Caki2 (cell line): ENCODE measurements around the gene GARIN5A. TPM values are rescaled to one million over a fixed set of nuclear protein-coding genes. Genes with fewer than 3 reads are reported as not detected.
"Not testable (repeated sequence)": the region's sequence is repeated elsewhere in the genome, so short reads cannot be mapped to it uniquely, and the experiment has no call there.

Experiments
- DNase-seq: peaks from one replicate; pipeline ENCODE4 v3.0.0-alpha.2; 2015; ENCODE audit warnings: low read depth
- in situ Hi-C: cut with HindIII; loops from 2 replicates; pipeline ENCODE4 v1.10.0; 2016; ENCODE audit warnings: low sequenced_read_pairs, low pct_unique_long_range_greater_than_20kb, mixed read lengths
- total RNA-seq: library from RNA; depleted of rRNA; stranded (reverse); fragments of >200 nt; shearing (Covaris generic); gene quantifications from 2 replicates; pipeline ENCODE4 v1.2.3, GENCODE V29; 2014; ENCODE audit warnings: low replicate concordance

Gene GARIN5A
- total RNA-seq, 1 experiment from 2014 or later = not detected

DNA sequence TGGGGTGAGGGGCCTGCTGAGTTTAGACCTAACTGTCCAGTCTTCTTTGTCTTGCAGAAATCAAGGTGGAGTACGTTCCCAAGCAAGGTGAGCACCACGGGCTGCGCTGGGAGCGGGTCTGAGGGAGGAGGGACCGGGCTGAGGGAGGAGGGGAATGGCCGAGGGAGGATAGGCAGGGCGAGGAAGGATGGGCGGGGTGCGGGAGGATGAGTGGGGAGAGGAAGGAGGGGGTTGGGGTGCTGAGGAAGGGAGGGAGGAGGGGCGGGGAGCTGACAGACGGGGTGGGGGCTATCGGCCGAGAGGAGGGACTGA is 25.5 kb downstream of the GARIN5A start:
- in situ Hi-C loops = no loop called here
- no peak for DNase-seq

DNA sequence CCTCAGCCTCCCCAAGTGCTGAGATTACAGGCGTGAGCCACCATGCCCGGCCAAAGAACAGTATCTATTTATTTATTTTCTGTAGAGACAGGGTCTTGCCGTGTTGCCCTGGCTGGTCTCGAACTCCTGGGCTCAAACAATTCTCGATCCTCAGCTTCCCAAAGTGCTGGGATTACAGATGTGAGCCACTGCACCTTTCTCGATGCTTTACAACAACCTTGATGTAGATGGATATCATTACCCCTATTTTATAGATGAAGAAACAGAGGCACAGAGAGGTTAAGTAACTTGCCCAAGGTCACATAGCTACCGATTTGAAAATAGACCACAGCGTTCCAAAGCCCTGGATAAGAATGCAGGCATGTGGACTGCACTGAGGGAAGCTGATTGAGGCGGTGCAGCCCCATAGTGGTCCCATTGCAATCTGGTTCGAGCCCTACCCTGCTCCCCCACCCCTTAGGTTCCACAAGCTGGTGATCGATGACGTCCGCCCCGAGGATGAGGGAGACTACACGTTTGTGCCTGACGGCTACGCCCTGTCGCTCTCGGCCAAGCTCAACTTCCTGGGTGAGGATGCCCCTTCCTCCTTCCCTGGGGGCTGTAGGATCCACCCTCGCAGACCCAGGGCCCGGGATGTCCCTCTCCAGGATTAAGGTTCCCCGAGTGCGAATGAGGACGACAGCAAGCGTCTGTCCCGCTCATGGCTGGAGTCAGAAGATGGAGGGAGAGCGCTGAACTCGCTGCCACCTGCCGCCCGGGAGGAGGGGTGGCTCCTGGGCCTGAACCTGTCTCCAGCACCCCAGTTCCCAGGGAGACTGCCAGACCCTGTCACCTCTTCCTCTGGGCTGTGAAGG is 26.1 kb downstream of the GARIN5A start:
- DNase-seq = no peak
- in situ Hi-C loops = no loop called here

DNA sequence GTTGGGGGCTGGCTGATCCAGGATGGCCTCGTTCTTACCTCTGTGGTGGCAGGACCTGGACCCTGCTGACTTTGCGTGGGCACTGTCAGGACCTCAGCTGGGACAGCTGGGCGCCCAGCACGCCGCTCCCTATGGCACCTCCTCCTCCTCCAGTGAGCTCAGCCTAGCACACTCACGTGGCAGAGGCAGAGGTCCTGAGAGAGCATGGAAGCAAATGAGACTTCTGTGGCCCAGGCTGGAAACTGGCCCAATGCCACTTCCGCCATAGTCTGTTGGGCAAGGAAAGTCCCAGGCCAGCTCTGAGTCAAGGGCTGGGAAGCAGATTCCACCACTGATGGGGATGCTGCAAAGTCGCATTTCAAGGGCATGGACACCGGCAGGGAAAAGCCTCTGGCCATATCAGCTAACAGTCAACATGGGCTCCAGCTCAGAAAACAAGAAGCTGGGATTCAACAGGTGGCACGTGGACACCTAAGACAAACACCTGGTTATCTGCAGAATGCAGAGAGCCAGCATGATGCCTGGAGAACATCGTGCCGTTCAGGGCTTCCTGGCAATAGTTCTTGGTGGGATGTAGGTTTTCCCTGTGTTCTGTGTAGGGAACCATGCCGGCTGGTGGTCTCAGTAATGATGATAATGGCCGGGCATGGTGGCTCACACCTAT is 27.3 kb downstream of the GARIN5A start:
- in situ Hi-C loops = no loop called here

DNA sequence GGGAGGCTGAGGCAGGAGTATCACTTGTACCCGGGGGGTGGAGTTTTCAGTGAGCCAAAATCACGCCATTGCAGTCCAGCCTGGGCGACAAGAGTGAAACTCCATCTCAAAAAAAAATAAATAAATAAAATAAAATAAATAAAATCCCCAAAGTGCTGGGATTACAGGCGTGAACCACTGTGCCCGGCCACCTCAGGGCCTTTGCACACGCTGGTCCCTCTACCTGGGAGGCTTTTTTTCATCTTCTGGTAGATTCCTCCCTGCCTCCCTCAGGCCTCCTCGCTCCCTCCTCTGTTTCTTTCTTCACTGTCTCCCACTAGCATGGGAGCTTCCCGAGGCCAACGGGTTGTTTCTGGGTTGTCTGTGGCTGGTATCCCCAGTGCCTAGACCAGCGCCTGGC is 28.9 kb downstream of the GARIN5A start:
- DNase-seq = no peak
- in situ Hi-C loops = no loop called here

More for the DNA sequence above, 27.3 kb downstream of the GARIN5A start:
- no peak for DNase-seq

DNA sequence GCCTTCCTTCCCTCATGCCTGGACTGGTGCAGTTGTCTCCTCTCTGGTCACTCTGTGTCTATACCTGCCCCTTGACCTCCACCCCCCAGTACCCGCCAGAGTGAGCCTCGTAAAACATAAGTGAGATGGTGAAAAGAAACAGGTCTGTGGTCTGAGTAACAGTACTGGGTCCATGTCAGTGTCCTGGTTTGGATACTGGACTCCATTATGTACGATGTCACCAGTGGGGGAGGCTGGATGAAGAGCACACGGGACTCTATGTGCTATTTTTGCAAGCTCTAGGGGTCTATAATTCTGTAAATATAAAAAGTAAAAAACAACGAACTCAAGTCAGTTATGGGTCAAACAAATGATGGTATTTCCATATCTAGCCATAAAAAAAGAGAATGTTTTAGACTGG is 29.6 kb downstream of the GARIN5A start:
- in situ Hi-C loops = no loop called here
- no peak for DNase-seq

DNA sequence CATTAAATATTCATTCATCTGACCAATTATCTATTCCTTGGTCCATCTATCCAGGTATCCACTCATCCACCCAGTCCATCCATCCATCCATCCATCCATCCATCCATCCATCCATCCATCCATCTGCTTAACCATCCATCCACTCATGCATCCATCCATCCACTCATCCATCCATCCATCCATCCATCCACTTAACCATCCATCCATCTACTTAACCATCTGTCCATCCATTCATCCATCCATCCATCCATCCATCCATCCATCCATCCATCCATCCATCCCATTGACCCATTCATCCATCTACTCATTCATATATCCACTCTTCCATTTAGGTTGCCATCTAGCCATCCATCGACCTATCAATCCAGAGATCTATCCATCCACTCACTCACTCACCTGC is 32.6 kb downstream of the GARIN5A start:
- DNase-seq = no peak
- in situ Hi-C loops = no loop called here

DNA sequence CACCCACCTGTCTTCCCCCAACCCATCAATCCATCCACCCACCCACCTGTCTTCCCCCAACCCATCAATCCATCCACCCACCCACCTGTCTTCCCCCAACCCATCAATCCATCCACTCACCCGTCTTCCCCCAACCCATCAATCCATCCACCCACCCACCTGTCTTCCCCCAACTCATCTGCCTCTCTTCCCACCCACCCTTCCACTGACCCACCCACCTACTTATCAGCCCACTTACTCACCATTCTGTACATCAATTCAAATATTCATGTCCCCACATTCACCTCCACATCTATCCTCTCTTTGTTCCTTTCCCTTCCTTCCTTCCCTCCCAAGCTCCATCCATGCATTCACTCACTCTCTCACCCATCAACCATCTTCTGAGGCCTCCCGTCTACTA is 37.5 kb downstream of the GARIN5A start:
- in situ Hi-C loops, DNase-seq: not testable (repeated sequence)

DNA sequence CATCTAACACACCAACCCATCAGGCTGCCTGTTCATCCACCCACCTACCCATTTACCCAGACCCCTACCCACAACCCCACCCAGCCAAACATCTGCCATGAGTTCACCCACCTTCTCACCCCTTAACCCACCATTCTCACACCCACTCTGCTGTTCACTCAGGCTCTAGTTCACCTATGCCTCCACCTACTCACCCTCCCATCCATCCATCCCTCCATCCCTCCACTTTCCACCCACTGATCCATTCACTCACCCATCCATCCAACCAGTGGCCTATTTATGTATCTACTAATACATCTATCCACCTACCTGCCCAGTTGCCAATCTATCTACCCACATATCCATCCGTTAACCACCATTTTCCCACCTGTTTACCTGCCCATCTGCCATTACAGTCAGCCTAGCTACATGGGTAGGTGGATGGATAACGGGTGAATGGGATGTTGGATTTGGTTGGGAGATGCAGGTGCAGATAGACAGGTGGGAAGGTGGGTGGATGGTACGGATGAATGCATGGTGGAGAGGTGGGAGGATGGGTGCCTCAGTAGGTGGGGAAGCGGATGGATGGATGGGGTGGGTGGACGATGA is 38.7 kb downstream of the GARIN5A start:
- in situ Hi-C loops = no loop called here
- DNase-seq = no peak

DNA sequence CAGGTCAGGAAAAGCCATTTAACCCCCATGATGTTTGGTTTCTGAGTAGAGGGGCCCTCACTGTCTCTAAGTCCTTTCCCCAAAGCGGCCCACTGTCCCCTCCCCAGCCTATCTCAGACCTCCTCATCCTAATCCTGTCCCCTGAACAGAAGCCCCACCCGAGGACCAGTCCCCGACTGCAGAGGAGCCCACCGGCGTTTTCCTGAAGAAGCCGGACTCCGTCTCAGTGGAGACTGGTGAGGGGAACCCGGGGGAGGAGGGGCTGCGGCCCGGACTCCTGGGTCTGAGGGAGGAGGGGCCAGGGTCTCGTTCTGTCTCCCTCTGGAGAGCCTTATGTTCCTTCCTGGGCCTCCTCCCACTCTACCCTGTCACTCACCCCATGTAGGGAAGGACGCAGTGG is 41.0 kb downstream of the GARIN5A start:
- no peak for DNase-seq
- in situ Hi-C loops = no loop called here

DNA sequence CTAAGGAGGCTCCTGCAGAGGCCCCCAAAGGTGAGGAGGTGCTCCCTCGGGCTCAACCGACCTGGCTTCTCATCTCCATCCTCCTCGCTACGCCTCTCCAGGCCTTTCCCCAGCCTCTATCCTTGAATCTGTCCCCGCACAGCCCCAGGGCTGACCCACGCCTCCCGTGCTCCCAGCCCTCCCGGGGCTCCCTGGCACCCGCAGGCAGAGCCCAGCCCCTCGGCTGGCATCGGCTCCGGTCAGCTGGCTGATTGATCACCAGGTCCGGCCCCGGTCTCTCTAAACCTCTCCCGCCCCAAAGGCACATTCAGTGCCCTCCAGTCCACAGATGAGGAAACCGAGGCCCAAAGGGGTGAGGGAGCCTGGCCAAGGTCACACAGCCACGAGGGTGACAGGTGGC is 41.4 kb downstream of the GARIN5A start:
- in situ Hi-C loops = no loop called here
- DNase-seq = no peak

DNA sequence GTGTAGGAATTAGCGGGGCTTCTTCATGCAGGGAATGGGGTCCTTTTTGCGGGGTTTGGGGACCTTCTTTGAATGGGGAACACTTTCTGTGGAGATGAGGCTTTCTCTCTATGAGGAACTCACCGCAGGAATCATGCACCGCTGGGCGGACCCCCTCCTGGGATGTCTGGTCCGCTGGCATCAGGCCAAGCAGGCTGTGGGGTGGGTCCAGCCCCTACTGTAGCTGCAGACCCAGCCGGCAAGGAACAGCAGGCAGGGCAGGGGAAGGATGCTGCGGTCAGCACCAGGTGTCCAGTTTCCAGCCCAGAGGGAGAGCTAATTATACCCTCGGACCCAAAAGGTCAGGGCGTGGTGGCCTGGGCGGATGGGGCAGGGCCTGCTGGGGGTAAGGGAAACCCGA is 42.1 kb downstream of the GARIN5A start:
- in situ Hi-C loops = no loop called here
- no peak for DNase-seq

DNA sequence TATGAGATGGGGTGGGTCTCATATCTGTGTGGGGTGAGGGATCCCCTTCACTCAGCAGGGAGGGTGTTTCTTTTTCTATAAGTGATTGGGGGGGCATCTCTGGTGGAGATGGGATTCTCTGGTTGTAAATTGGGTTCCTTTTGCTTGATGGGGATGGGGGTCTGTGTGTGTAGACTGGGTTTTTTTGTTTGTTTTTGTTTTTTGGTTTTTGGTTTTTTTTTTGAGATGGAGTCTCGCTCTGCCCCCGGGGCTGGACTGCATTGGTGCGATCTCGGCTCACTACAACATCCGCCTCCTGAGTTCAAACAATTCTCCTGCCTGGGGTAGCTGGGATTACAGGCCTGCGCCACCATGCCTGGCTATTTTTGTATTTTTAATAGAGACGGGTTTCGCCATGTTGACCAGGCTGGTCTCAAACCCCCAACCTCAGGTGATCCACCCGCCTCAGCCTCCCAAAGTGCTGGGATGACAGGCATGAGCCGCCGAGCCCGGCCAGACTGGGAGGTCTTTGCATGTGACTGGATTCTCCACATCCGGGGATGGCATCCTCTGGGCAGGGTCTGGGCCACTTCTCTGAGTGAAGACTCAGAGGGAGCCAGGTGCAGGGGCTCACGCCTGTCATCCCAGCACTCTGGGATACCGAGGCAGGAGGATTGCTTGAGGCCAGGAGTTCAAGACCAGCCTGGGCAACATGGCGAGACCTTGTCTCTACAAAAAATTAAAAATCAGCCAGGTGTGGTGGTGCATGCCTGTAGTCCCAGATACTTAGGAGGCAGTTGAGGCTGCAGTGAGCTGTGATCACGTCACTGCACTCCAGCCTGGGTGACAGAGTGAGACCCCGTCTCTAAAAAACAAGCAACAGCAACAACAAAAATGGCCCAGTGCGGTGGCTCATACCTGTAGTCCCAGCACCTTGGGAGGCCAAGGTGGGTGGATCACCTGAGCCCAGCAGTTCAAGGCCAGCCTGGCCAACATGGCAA is 43.2 kb downstream of the GARIN5A start:
- in situ Hi-C loops = no loop called here
- no peak for DNase-seq

DNA sequence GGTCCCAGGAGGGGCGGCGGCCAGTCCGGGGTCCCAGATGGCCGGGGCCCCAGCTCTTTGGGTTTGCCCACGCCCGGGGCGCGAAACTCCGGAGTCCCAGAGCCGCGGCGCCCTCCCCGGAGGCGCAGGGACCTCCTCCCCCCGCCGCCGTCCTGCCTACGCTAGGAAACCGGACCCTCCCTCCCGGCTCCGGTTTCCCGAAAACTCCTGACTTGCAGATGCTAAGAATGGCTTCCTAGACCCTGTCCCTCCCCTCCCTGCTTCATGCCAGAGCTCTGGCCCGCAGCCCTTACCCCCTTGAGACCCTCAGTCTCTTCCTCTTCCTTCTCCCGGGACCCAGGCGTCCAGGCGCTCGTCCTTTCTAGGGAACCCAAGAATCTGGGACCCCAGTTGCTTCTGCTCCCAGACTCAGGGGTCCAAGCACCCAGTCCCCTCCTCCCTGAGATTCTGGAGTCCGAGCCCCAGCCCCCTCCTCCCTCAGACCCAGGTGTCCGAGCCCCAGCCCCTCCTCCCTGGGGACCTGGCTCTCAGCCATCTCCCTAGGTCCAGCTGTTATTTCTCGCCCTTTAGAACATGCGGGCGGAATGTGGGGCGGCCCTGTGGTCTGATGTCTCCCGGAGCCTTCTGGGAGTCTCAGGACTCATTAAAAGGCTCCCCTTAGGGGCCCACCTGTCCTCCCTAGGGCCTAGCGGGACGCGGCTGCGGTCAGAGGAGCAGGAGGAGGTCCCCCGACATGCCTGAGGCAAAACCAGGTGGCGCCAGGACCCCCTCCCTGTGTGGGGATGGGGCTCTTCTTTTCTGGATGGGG is 44.2 kb downstream of the GARIN5A start, which contains the start of gene MYBPC2:
MYBPC2 (plus strand) TSS at position 672 of the 808 bp plus-strand sequence; CDS start at position 734, 62 bp downstream.
- DNase-seq = no peak
- in situ Hi-C loops = no loop called here

DNA sequence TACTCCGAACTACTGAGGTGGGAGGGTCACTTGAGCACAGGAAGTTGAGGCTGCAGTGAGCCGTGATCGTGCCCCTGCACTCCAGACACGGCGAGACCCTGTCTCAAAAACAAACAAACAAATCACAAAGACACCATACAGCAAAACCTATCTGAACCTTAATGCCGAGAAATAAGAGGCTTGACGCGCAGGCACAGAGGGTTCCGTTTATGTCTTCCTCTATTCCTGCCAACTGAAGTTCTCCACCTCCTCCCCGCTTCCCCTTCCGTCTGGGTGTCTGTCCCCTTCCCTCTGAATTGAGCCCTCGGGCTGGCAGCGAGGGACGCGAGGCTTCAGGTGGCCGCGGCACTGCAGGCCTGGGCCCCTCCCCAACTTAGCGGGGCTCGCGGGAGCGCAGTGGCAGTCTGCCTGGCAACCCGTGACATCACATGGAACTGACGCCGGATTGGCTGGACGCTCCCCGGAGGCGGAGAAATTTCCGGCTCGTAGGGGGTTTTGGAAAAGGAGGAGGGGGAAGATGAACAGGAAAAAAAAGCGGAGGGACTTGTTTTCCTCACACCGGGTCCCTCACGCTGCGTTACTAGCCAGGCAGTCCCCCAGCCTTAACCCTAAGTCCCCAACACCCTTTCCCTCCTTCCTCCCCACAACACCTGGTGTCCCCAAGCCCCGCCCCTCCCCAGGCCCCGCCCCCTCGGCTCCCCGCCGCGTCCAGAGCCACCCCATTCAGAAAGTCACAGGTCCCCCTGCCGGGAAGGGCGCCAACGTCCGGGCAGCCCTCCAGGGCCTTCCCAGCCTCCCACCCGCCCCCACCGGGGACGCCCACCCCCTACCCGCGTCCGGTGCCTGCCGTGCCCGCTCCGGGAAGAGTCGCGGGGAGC is 45.1 kb downstream of the GARIN5A start:
- in situ Hi-C loops = no loop called here
- DNase-seq = peak; percentile 86

DNA sequence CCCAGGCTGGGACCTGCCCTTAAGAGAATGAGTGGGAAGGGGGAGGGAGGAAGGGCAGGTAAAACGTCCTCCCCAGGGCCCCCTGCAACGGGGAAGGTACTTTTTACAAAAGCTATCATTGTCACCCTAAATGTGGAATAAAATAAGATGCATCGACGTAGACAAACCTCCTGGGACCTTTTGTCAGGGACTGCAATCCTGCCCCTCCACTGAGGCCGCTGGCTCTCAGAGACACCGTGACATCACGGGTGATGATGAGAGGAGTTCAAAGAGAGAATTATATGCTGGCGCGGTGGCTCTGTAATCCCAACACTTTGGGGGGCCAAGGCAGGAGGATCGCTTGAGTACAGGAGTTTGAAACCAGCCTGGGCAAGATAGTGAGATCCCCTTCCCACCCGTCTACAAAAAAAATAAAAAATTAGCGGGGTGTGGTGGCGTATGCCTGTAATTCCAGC is 45.7 kb downstream of the GARIN5A start:
- no peak for DNase-seq
- in situ Hi-C loops = no loop called here

DNA sequence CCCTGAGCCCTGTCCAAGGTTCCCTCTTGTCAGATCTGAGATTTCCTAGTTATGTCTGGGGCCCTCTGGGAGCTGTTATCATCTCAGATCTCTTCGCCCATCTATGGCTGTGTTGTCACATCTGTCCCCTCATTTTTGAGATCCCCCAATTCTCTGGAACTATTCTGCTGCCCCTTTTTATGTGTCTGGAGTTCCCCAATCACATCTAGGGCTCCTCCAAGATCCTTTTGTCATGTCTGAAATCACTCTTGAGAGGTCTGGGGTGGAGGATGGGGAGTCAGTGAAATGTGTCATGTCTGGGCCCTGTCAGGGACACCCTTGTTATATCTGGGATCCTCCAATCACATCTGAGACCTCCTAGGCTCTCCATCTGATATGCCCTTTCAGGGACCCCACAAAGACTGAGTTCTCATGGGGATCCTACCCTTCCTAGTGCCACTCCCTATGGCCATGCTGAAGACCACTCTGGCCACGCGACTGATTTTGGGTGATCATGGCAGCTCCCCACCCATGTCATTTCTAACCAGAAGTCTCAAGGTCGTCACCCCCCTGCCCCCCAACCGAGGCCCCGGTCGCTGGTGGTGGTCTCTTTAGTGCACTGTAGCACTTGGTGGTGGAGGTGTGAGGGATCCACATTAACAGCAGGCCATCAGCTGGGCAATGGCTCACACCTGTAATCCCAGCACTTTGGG is 47.7 kb downstream of the GARIN5A start:
- DNase-seq = no peak
- in situ Hi-C loops = no loop called here
